NT2/D1 (cell line): Measurements from ENCODE around the gene SLC37A4.

Experiments used
- SUZ12 ChIP-seq: IDR thresholded peaks from 2 replicates; pipeline ENCODE4 v1.6.1; 2011; ENCODE audit not compliant: insufficient read length, insufficient read depth; ENCODE audit errors: extremely low read depth
- YY1 ChIP-seq: IDR thresholded peaks from 2 replicates; pipeline ENCODE4 v1.6.1; 2011; ENCODE audit not compliant: insufficient read length, insufficient read depth
- ZNF274 ChIP-seq: IDR thresholded peaks from 2 replicates; pipeline ENCODE4 v1.6.1; 2011; ENCODE audit warnings: mild to moderate bottlenecking, low read depth, low read length

DNA sequence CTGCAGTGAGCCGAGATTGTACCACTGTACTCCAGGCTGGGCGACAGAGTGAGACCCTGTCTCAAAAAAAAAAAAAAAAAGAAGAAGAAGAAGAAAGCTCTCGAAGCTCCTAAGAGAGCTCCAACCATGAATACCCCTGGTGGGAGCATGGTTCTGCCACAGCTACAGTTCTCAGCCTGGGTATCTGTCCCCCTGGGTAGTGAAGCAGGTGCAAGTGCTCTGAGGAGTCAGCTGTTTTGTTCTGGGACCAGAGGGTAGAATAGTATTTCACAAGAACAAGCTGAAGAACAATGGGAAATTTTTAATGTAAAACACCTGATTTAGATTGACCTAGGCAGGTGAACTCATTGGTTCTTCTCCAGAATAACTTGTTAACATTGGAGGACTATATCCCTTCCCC lies 30.6 kb upstream of the SLC37A4 start:
- TF ChIP-seq SUZ12 (no peak), YY1 (no peak), ZNF274 (no peak)
